HG03066 (cell line): Measurements from ENCODE around the gene DNM3.

ENCODE experiments used
- ATAC-seq: cut with Tn5 transposase; IDR thresholded peaks from one replicate; pipeline ENCODE4 v1.9.1; 2021; ENCODE audit warnings: low read depth; ENCODE audit not compliant: unreplicated experiment

Gene DNM3

DNA sequence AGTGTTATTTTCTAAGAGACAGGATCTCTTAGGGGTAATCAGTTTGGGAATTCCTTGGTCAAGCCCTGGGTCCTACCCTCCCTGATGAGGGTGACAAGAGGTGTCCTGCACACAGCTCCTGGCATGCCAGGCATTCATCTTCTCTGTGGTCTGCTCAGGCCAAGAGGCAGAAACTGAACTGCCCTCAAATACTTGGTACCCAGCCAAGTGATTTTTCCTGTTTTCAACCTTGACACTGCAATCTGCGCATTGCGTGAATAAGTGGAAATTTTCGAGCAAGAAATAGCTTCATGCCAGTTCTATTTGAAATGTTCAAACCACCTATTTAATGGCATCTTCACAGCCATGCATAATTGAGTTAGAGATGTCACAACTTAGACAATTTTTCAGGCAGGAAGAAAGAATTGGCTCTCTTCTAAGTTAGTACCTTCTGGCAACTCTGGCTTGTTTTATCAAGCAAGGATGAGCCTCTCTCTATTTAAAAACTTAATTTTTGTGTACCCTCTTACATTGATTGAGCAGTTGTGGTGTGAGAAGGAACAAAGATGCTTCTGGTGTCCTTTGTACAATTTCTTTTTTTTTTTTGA is 27.0 kb downstream of the DNM3 start:
- ATAC-seq, result no peak

DNA sequence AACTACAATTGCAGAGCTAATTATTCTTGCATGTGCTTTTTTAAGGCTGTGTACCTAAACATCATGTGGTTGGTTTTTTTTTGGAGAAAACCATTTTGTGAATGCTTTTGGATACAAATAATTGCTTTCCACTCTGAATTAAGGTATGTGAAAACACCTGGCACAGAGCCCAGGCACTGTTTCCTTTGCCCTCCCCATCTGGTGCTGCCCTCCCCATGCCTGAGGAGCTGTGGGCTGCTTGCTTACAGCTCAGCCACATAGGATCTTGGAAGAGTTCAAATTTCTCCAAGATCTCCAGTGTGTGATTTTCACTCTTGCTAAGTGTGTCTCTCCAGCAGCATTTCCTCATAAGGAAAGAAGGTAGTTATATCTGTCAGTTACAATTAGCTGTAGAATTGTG is 27.8 kb downstream of the DNM3 start:
- ATAC-seq, result no peak

DNA sequence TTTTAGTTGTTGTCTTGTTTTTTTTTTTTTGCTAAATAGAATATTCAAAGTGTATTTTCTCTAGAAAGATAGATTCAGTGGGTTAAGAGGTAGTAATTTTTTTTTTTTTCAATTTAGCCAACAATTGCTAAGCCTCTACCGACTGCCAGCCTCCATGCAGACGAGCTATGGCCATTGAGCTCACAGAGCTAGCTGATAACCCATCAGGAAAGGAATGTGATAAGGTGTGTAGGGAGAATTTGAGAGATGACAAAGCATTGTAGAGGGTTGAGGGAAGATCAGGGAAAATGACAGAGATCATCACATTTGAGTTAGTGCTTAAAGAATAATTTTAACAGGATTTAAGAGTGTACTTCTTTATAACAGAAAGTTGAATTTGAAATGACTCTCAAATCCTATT is 30.6 kb downstream of the DNM3 start:
- no peak for ATAC-seq

DNA sequence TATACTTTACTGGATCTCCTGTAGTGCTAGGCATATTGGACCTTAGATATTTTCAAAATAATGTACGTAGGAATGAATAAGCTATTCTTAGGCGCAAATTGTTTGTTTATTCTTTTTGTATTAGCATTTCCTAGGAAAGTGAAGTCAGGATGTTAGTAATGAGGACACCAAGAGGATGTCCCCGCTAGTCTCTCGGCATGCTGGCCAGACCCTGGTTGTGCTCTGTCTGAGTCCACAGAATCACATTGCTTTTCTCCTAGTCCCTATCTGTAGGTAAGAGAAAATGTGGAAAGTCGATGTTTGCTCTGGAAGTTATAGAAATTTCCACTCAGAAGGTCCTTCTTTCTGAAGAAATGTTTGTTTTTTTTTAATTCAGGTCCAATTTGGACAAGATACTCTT is 31.1 kb downstream of the DNM3 start:
- no peak for ATAC-seq

DNA sequence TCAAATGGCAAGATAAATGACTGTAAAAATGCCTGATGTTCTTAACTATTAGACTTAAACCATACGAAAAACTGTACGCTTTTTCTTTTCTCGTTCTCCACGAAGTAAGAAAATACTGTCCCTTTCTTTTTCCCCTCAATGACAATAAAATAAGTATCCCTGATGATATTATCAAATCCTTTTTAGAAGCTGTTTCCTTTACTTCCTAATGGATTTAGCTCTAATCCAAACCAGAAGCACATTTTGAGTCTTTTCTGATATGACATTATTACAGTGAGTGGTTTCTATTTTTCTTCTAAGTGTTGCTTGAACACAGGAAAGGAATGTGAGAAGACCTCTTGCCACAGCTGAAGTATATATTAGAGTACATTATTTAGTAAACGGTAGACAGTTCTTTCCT is 32.4 kb downstream of the DNM3 start:
- ATAC-seq, result no peak

- ATAC-seq, result no peak
Observed at GRCh38 chr1:171877701-171878100, 36.4 kb downstream of the DNM3 start.

GRCh38 chr1:171879556-171879955 is 38.3 kb downstream of the DNM3 start:
- no peak for ATAC-seq

DNA sequence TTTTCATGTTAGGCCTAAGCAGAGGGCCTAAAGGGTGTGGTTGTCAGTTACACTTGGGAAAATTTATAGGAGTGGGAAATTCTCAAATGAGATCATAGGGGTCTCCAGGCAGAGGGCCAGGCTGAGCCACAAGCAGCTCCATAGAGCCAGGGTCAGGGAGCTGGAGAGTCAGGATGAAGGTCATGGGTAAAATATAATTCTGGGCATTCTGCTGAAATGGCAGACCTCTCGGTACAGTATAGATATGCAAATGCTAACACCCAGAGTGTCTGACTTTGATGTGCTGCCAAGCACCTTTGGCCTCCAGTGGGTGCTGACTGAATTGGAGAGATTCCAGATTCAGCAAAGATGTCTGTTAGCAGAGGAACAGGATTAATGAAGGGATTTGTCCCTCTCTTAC is 40.1 kb downstream of the DNM3 start:
- no peak for ATAC-seq

GRCh38 chr1:171883849-171884248 is 42.6 kb downstream of the DNM3 start:
- ATAC-seq, result no peak

DNA sequence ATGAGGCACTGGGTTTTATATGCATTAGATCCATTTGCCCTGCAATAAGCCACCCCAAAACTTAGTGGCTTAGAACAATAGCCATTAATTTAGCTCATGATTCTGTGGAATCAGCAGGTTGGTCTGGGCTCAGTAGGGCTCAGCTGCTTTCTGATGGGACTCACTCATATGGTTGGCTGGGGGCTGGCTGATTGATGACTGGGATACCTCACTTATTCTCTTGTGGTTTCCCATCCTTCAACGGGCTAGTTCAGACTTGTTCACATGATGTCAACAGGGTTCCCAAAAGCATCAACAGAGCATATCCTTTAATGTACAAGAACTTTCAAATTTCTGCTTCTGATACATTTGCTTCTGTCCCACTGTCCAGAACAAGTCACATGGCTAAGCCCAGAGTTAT is 43.2 kb downstream of the DNM3 start:
- ATAC-seq, result no peak

DNA sequence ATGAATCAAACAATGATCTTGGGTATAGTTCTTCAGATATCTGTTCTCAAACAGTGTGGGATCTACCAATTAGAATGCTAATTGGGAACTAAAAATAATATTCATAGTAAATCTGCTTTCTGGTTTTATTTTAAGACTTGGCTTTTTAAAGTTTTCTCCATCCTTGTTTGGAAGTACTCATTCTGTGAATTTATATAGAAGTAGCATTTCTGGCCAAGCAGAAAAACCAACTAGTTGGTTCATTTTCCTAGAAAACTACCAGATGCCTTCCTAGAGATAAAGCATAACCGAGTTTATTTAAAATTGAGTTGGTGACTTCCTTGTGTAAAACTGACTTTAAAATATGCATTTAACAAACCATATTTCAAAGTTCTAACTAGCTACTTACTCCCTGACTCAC is 48.8 kb downstream of the DNM3 start:
- ATAC-seq, result no peak

DNA sequence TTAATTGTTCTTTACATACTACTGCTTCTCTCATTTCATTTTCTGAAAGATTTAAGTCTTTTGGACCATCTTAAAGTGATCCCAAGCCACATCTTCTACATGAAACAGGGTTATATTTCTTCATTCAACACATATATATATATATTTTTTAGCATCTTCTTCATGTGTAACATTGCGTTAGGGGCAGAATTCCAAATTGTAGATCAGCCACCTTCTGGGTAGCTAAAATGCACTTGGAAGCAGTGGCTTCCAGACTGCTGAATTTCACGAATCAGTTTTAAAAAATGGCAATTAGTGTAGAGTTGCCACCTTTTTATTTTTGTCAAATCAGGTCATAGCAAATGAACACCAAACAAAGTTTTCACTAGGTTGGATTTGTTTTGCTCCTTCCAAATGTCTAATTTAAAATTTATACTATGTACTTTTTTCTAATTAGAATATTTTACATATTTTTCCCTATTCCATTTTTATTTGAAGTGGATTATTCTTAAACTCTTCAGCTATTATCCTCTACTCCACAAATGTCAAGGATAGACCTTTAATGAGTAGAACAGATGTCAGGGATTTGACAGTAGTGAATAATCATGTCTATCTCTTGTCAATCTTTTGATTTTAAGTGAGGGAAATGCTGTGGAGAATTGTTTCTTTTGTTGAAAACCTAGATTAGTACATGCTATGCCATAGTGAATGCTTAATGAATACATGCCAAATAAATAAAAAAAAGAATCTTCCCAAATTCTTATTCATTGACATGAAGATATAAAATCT is 55.8 kb downstream of the DNM3 start:
- no peak for ATAC-seq

DNA sequence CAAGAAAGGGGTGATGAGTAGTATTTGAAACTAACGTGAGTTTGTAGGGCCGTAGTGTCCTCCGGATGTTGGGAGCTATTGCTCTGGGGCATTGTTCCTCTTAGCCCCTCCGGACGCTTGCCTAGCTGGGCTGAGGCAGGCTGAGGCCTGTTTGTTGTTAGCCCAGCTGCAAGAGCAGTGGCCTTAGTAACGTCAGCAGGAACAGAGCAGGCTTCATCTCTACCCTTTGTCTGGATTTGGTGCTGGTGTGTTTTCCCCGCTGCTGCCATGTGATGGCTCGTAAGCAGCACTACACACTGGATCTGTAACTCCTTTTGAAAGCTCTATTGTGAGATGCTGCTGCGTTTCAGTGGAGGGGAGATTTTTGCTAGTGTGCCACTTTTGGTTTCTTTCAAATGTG is 57.6 kb downstream of the DNM3 start:
- no peak for ATAC-seq

- ATAC-seq, result no peak
Observed at GRCh38 chr1:171899838-171900237, 58.5 kb downstream of the DNM3 start.

DNA sequence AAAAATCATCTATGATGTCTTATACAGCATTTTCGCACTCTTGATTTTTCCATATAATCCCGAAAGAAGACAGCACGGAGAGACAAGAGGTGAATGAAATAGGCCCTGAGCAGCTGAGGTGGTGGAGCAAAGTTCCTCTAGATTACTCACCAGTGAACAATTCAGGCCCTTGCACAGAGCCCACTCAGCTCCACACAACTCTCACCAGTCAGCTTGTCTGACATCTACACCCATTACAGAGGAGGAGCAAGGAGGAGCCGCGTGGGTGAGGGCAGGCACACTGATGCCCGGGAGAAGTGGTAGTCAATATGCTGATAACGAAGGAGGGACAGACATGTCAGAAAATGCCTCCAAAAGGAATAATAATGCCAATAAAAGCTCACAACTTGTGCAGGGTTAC is 59.9 kb downstream of the DNM3 start:
- no peak for ATAC-seq

DNA sequence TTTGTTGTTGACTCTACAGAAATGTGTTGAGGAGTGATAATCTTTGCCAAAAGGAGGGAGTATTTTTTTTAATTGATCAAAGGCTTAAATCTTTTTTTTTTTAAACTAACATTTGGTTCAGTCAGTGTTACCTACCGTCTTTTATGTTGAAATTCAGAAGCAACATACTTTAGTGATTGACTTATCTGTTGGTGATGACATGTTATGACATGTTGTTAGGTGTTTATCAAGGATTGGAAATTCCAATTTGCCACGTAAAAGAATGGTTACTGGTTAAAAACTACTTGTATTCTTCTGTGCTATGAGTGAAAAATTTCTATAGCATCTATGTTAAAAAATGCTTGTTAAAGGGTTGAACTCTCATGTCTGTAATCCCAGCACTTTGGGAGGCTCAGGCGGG is 61.2 kb downstream of the DNM3 start:
- no peak for ATAC-seq

GRCh38 chr1:171904778-171905450 is 63.6 kb downstream of the DNM3 start:
- ATAC-seq, result no peak

GRCh38 chr1:171909711-171910110 is 68.4 kb downstream of the DNM3 start:
- no peak for ATAC-seq

DNA sequence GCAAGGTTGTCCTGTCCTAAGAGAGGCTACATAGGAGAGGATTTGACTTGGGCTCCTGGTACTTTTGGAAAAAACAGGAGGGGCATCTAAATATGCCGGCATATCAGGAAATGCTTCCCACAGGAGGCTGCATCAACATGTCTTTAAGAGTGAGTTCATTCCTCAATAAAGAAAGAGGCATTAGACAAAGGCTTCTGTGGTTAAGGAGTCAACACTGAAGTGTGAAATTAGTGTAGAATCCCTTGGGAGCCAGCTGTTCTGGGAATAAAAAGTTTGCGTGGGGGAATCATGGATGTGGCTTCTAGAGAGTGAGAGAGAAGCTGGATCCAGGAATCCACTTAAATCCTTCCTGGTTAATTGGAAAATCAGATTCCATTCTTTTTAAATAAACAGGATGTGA is 69.5 kb downstream of the DNM3 start:
- ATAC-seq, result no peak

DNA sequence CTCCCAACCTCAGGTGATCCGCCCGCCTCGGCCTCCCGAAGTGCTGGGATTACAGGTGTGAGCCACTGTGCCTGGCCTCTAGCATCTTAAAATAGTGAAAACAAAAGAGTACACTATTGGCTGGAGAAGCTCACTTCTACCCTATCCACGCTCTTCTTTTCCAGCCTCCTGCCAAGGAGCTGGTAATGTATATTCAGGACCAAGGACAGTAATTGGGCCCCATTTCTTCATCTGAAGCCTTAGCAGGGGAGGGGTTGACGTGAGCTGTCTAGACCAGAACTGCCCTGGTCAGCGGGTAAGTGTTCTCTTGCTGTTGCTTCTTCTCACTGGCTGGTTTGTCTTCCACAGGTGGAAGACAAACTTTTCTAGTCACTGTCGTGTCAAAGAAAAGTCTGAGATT is 70.2 kb downstream of the DNM3 start:
- no peak for ATAC-seq

DNA sequence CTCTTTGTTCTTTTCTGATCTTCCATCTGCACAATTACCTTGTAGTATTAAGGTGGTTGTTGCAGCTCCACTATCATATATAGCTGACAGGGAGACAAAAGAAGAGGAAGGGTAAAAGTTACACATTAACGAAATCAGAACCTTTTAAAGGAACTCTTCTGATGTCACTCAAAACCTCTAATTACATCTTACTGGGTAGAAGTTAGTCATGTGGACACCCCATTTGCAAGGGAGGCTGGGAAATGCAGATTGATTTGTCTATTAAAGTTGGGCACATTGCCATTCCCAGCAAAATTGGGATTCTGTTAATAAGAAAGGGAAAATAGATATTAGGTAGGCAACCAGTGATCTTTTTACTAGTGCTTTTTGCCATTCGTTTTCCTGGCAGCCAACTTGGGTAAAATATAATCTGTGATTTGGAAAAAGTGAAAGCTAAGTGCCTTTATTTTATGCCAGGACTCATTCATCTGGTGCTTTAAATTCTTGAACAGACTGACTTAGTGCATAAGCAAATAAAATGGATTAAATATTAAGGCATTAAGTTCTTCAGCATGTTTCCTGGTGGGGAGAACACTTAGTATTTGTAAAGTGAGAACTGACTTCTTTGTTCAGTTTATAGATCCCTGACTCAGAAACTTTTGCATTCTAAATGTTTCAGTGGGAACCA is 71.3 kb downstream of the DNM3 start:
- ATAC-seq, result no peak

DNA sequence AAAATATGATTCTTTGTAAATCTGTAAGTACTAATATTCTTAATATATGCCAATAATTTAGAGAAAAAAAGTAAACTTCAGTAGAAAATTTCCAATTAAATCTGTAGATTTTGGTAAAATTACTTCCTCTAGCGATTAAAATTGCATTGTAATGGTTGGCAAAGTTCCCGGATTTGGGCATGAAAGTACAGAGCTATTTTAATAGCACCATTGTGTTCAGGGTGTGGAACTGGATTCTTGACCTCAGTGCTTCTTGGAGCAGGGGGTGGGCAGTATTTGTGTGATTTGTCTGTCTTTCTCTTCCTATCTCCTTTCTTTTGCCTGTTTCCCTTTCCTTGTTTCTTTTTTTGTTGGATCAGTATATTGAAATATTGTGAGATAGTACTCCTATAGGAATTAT is 72.1 kb downstream of the DNM3 start:
- ATAC-seq, result no peak
